Measurements from ENCODE around the gene AUNIP.
A peak's percentile ranks its signal among the peaks of the same experiment; 100 is the strongest.

Gene AUNIP

GRCh38 chr1:25825605-25826004, 33.7 kb downstream of the AUNIP start:
- no peak for DNase-seq

- no peak for DNase-seq
These were observed 37.6 kb downstream of the AUNIP start for GRCh38 chr1:25821630-25822091.

- no peak for DNase-seq
These were observed 38.2 kb downstream of the AUNIP start for GRCh38 chr1:25821112-25821476.

GRCh38 chr1:25820247-25821111, 38.8 kb downstream of the AUNIP start:
- DNase-seq = no peak

- DNase-seq = peak; percentile 89
These were observed 39.6 kb downstream of the AUNIP start, which contains the start of gene MTFR1L for GRCh38 chr1:25819491-25820246. TSS of gene MTFR1L (plus strand) at chr1:25819954. CDS start at chr1:25823105, 3,151 bp downstream.

GRCh38 chr1:25818569-25818968, 40.7 kb downstream of the AUNIP start:
- DNase-seq = no peak

GRCh38 chr1:25817840-25818501, 41.3 kb downstream of the AUNIP start:
- DNase-seq = no peak

GRCh38 chr1:25816112-25816718, 43.0 kb downstream of the AUNIP start:
- no peak for DNase-seq

- no peak for DNase-seq
These were observed 43.8 kb downstream of the AUNIP start for GRCh38 chr1:25815208-25816111.

GRCh38 chr1:25814549-25815087, 44.6 kb downstream of the AUNIP start:
- DNase-seq = no peak

- DNase-seq = no peak
These were observed 45.4 kb downstream of the AUNIP start for GRCh38 chr1:25813734-25814471.

- DNase-seq = no peak
These were observed 46.1 kb downstream of the AUNIP start for GRCh38 chr1:25813071-25813733.

- DNase-seq = no peak
These were observed 47.7 kb downstream of the AUNIP start for GRCh38 chr1:25811384-25812082.

- peak; percentile 87 for DNase-seq
These were observed 48.6 kb downstream of the AUNIP start for GRCh38 chr1:25810341-25811299.

- no peak for DNase-seq
These were observed 49.3 kb downstream of the AUNIP start for GRCh38 chr1:25809929-25810328.

- no peak for DNase-seq
These were observed 49.9 kb downstream of the AUNIP start for GRCh38 chr1:25809283-25809926.

- no peak for DNase-seq
These were observed 50.6 kb downstream of the AUNIP start for GRCh38 chr1:25808481-25809244.

Data from right forelimb (tissue), 1 donor.